ENCODE results near the gene GLG1. TPM values are rescaled to one million over a fixed set of nuclear protein-coding genes. Genes with fewer than 3 reads are reported as not detected.

The GLG1 gene
- total and polyA plus RNA-seq, 12 donors, result 25.7 to 136 (median 103) TPM

GRCh38 chr16:74651841-74652240 lies 44.9 kb upstream of the GLG1 start:
- peaks cover 0 to 95% (median 19%) of the 10 kb centered on the region in 9 donors for H3K36me3 ChIP-seq
- no peak for ATAC-seq

GRCh38 chr16:74650966-74651567 lies 44.2 kb upstream of the GLG1 start:
- ATAC-seq, result no peak
- intact Hi-C loops (cut with DNase I), result no loop called here
- Histone ChIP-seq H3K27ac (no peak overlapping the region), H3K36me3 (peaks cover 0 to 95% (median 19%) of the 10 kb centered on the region in 9 donors), H3K27me3 (no peaks in the 10 kb centered on the region), H3K9me3 (no peaks in the 10 kb centered on the region), H3K4me3 (no peak overlapping the region), H3K4me1 (peaks cover 0 to 13% (median 7%) of the 10 kb centered on the region in 9 donors)
- TF ChIP-seq, protein P1, sequence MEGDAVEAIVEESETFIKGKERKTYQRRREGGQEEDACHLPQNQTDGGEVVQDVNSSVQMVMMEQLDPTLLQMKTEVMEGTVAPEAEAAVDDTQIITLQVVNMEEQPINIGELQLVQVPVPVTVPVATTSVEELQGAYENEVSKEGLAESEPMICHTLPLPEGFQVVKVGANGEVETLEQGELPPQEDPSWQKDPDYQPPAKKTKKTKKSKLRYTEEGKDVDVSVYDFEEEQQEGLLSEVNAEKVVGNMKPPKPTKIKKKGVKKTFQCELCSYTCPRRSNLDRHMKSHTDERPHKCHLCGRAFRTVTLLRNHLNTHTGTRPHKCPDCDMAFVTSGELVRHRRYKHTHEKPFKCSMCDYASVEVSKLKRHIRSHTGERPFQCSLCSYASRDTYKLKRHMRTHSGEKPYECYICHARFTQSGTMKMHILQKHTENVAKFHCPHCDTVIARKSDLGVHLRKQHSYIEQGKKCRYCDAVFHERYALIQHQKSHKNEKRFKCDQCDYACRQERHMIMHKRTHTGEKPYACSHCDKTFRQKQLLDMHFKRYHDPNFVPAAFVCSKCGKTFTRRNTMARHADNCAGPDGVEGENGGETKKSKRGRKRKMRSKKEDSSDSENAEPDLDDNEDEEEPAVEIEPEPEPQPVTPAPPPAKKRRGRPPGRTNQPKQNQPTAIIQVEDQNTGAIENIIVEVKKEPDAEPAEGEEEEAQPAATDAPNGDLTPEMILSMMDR (IDR thresholded peaks at IDR 0.05), result peak in 8 of 9 donors; percentile 11 to 61 (median 50)
- DNase-seq, result no peak
- 84 to 86% methylated on average over 6 of the region's 6 CpGs for WGBS, 2 donors

More at GRCh38 chr16:74651841-74652240, 44.9 kb upstream of the GLG1 start:
- H3K4me3 ChIP-seq, result no peak overlapping the region
- intact Hi-C loops (cut with DNase I), result no loop called here
- DNase-seq, result no peak
- H3K27me3 ChIP-seq, result no peaks in the 10 kb centered on the region
- no peak overlapping the region for H3K27ac ChIP-seq
- H3K9me3 ChIP-seq, result no peaks in the 10 kb centered on the region
- whole genome bisulfite sequencing, 2 donors, result 94 to 99% methylated on average over 2 of the region's 2 CpGs
- peaks cover 0 to 16% (median 7%) of the 10 kb centered on the region in 9 donors for H3K4me1 ChIP-seq
- TF ChIP-seq, protein P1 (IDR thresholded peaks at IDR 0.05), result no peak

DNA sequence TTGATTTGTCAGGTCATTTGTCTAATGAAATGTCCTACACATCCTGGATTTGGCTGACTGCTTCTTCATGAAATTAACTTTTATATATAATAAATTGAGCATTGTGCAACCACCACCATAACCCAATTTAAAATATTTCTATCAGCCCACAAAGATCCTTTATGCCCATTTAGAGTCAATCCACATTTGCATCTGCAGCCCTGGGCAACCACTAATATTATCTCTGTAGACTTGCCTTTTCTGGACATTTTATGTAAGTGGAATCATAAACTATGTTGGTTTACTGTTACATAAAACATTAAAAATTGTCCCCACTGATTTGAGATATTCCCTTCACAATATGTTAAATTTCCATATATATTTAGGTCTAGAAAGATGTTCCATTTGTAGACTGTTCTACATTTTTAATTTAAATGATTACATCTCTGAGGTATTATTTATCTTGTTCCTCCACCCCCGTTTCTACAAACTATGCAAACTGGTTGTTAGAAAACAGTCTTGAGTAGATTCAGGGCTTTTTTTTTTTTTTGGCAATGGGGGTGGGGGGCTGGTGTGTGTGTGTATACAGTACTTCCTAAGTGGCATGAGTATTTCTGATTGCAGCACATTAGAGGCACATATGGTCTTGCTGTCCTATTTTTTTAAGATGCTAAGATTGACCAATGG lies 43.1 kb upstream of the GLG1 start:
- Histone ChIP-seq H3K27ac (no peak overlapping the region), H3K36me3 (peaks cover 0 to 96% (median 19%) of the 10 kb centered on the region in 9 donors), H3K27me3 (no peaks in the 10 kb centered on the region), H3K4me3 (no peak overlapping the region), H3K4me1 (peaks cover 0 to 13% (median 7%) of the 10 kb centered on the region in 9 donors), H3K9me3 (no peaks in the 10 kb centered on the region)
- WGBS, 2 donors, result 79 to 82% methylated on average over 1 of the region's 1 CpG
- no peak for ATAC-seq
- intact Hi-C loops (cut with DNase I), result no loop called here
- no peak for DNase-seq
- TF ChIP-seq, protein P1 (IDR thresholded peaks at IDR 0.05), result no peak

GRCh38 chr16:74641969-74642368 lies 35.1 kb upstream of the GLG1 start:
- Histone ChIP-seq H3K27me3 (no peaks in the 10 kb centered on the region), H3K9me3 (no peaks in the 10 kb centered on the region), H3K36me3 (peaks cover 0 to 100% (median 25%) of the 10 kb centered on the region in 9 donors), H3K27ac (no peak overlapping the region), H3K4me3 (no peak overlapping the region), H3K4me1 (no peaks in the 10 kb centered on the region)
- intact Hi-C loops (cut with DNase I), result no loop called here
- DNase-seq (no peak), ATAC-seq (no peak)
- 97 to 100% methylated on average over 8 of the region's 8 CpGs for WGBS, 2 donors
- TF ChIP-seq, protein P1 (IDR thresholded peaks at IDR 0.05), result no peak

All from heart right ventricle (tissue), 16 donors.